ENCODE measurements around the gene CACNG7.

DNA sequence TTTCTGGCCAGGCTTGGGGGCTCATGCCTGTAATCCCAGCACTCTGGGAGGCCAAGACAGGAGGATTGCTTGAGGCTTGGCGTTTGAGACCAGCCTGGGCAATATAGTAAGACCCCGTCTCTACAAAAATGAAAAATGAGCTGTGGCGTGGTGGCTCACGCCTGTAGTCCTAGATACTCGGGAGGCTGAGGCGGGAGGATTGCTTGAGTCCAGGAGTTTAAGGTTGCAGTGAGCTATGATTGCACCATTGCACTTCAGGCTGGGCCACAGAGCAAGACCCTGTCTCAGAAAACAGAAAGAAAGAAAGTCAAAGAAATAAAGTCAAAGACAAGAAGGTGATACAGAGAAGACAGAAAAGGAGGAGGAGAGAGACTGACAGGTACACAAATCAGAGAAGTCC, 79.9 kb downstream of the CACNG7 start:
- TF ChIP-seq CTCF (conservative IDR thresholded peaks at IDR 0.05; ENCODE audit: low read length) (no peak), EZH2phosphoT487 (IDR thresholded peaks at IDR 0.05; ENCODE audit: borderline replicate concordance, low read depth, low read length) (no peak)

Data from OCI-LY7 (cell line).